Measurements from ENCODE around the gene LTA. TPM values are rescaled to one million over a fixed set of nuclear protein-coding genes. Genes with fewer than 3 reads are reported as not detected.

LTA gene
- total and polyA plus RNA-seq, 2 donors (not counting 1 experiment from before 2014, with no cell fraction given), result 8.6 to 8.8 TPM

- peaks cover 26 to 47% of the 10 kb centered on the region in 2 donors for H3K4me1 ChIP-seq (ENCODE audit: control insufficient read depth in 2 of 2, insufficient read depth in 2 of 2, low read length in 2 of 2)
- intact Hi-C loops (cut with micrococcal nuclease), result loop anchor here (1.0 to 2.0 kb wide), 7 partner anchors 13 to 607 kb away; partner anchors contain the start of genes EHMT2, PPT2 and PRRC2A
- peak overlapping the region; percentile 28 to 69 (median 40) for H3K4me3 ChIP-seq (ENCODE audit: control extremely low read depth in 1 of 5, extremely low read depth in 1 of 5, insufficient read depth in 1 of 5, low read depth in 2 of 5, low read length in 4 of 5)
- peak overlapping the region; percentile 88 for H3K4me2 ChIP-seq (replicated peaks; ENCODE audit: low read depth, low read length, poor library complexity, severe bottlenecking)
- peaks cover 0 to 3% (median 0%) of the 10 kb centered on the region in 3 donors for H3K9me3 ChIP-seq (ENCODE audit: control extremely low read depth in 1 of 3, control insufficient read depth in 2 of 3, insufficient read depth in 1 of 3, low read length in 2 of 3)
- peak overlapping the region; percentile 87 for H3K4me3 Mint-ChIP-seq
- WGBS (ENCODE audit: insufficient coverage), result 95% methylated on average over 21 of the region's 24 CpGs
- peak overlapping the region; percentile 88 for H3K27ac Mint-ChIP-seq
- H4K20me1 ChIP-seq (ENCODE audit: control insufficient read depth, insufficient read depth, low read length, poor library complexity, severe bottlenecking), result no peaks in the 10 kb centered on the region
- H3K36me3 ChIP-seq (replicated peaks in 1 of 2; ENCODE audit: control extremely low read depth in 1 of 2, control insufficient read depth in 1 of 2, extremely low read depth in 1 of 2, insufficient read depth in 2 of 2, low read length in 1 of 2), result peaks cover 0 to 3% of the 10 kb centered on the region in 2 experiments
- no peak for TF ChIP-seq CTCF (IDR thresholded peaks at IDR 0.05)
- TF ChIP-seq EZH2 (IDR thresholded peaks at IDR 0.05; ENCODE audit: borderline replicate concordance, insufficient read depth, low read depth, low read length, poor library complexity, severe bottlenecking), result no peak
- H3K27me3 ChIP-seq (replicated peaks in 1 of 4; ENCODE audit: control extremely low read depth in 1 of 4, control insufficient read depth in 3 of 4, insufficient read depth in 4 of 4, low read length in 3 of 4), result no peaks in the 10 kb centered on the region
- ChIA-PET POLR2A (interaction anchor here (0.6 to 42.6 kb wide), 8 partner anchors 9 to 315 kb away, joined by 3 to 1450 read pairs (median 4); partner anchors contain the start of genes LST1, LTA, LTB and NCR3), CTCF (interaction anchor here (0.6 to 29.4 kb wide), 10 partner anchors 19 to 283 kb away, joined by 3 to 2241 read pairs (median 4); partner anchors contain the start of genes AIF1, C6orf47, LSM2 and LST1)
- no peak for DNase-seq
- peak overlapping the region; percentile 61 for H2AFZ ChIP-seq (ENCODE audit: insufficient read depth, low read depth, low read length, poor library complexity, severe bottlenecking)
- H3K9me3 Mint-ChIP-seq (ENCODE audit: insufficient read depth), result no peaks in the 10 kb centered on the region
- peak overlapping the region; percentile 80 to 83 for H3K27ac ChIP-seq (ENCODE audit: low read length in 2 of 2)
- no peak for ATAC-seq (ENCODE audit: low read depth)
- peaks cover 40% of the 10 kb centered on the region for H3K4me1 Mint-ChIP-seq
- H3K27me3 Mint-ChIP-seq, result no peaks in the 10 kb centered on the region
- H3K9ac ChIP-seq (ENCODE audit: low read length), result peak overlapping the region; percentile 70
- H3K79me2 ChIP-seq (ENCODE audit: control insufficient read depth, insufficient read depth, low read length), result peaks cover 40% of the 10 kb centered on the region
Observed at GRCh38 chr6:31547727-31548543, 24.2 kb upstream of the LTA start.

Measured in B cell (primary cell).